Muscle of leg (tissue), 11 donors: Measurements from ENCODE around the gene PAAF1. TPM values are rescaled to one million over a fixed set of nuclear protein-coding genes. Genes with fewer than 3 reads are reported as not detected.

Source experiments
- DNase-seq: peaks from one replicate; pipeline ENCODE4 v3.0.0; 2013
- H3K27ac ChIP-seq: one replicate; pipeline ENCODE4 v1.5.1; 2013; ENCODE audit warnings: mild to moderate bottlenecking, low read length, control low read depth
- H3K27me3 ChIP-seq: one replicate; pipeline ENCODE4 v1.6.1; 2013; ENCODE audit warnings: low read length; ENCODE audit not compliant: control insufficient read depth, insufficient read depth
- H3K36me3 ChIP-seq: one replicate; pipeline ENCODE4 v1.6.1; 2013; ENCODE audit warnings: low read length; ENCODE audit not compliant: control insufficient read depth, insufficient read depth
- H3K4me1 ChIP-seq: one replicate; pipeline ENCODE4 v1.6.1; 2013; ENCODE audit warnings: low read length; ENCODE audit not compliant: control insufficient read depth, insufficient read depth
- H3K4me3 ChIP-seq: one replicate; pipeline ENCODE4 v1.5.1; 2013; ENCODE audit warnings: low read length, control low read depth
- H3K9me3 ChIP-seq: replicated peaks from 2 replicates; pipeline ENCODE4 v1.6.1; 2013; ENCODE audit warnings: low read depth, low read length; ENCODE audit not compliant: control insufficient read depth
- WGBS: methylation state at CpG from one replicate; pipeline ENCODE4 v1.1.5; 2013; ENCODE audit warnings: missing lambda C conversion rate; ENCODE audit not compliant: insufficient coverage; 5-methylcytosine and 5-hydroxymethylcytosine counted together
- polyA plus RNA-seq, 8 donors: library from polyadenylated mRNA; unstranded; fragments of 120-200 nt; gene quantifications; one replicate each; pipeline versions ENCODE4 v1.2.1 to v1.2.3, GENCODE V29; 2013; ENCODE audit warnings: inconsistent platforms in 1 of 8, low replicate concordance in 1 of 8; ENCODE audit not compliant: insufficient read length in 8 of 8, insufficient read depth in 1 of 8
- total RNA-seq: library from RNA; stranded (reverse); fragments of 120-200 nt; gene quantifications from one replicate; pipeline ENCODE4 v1.2.4, GENCODE V29; 2013

Gene PAAF1
- total and polyA plus RNA-seq, 9 donors, result 21.5 to 53.4 (median 32.4) TPM

- H3K36me3 ChIP-seq, result peaks cover 68% of the 10 kb centered on the region
- DNase-seq, result no peak
- H3K27ac ChIP-seq, result no peak overlapping the region
- no peaks in the 10 kb centered on the region for H3K9me3 ChIP-seq
- no peak overlapping the region for H3K4me3 ChIP-seq
- peaks cover 2% of the 10 kb centered on the region for H3K27me3 ChIP-seq
- H3K4me1 ChIP-seq, result peaks cover 55% of the 10 kb centered on the region
- 80% methylated on average over 2 of the region's 3 CpGs for WGBS
These were observed 101.8 kb downstream of the PAAF1 start for GRCh38 chr11:73978576-73979086.

GRCh38 chr11:73980001-73980961, 103.5 kb downstream of the PAAF1 start:
- Histone ChIP-seq H3K27me3 (peaks cover 2% of the 10 kb centered on the region), H3K36me3 (peaks cover 52% of the 10 kb centered on the region), H3K9me3 (no peaks in the 10 kb centered on the region), H3K4me1 (peaks cover 57% of the 10 kb centered on the region), H3K27ac (peak overlapping the region; percentile 83), H3K4me3 (no peak overlapping the region)
- peak; percentile 52 for DNase-seq
- WGBS, result 80% methylated on average over 4 of the region's 6 CpGs

Other genes starting within 250 kb of the PAAF1 start
- 1.0 TPM for gene PLEKHB1, start 230.4 kb upstream of the PAAF1 start, total RNA-seq
- 1 to 10 TPM in 7 of 8 donors, under 1 TPM in 1; 0.95 to 3.6 (median 1.7) TPM for gene PLEKHB1, start 230.4 kb upstream of the PAAF1 start, polyA plus RNA-seq
- gene RAB6A, start 115.9 kb upstream of the PAAF1 start, total RNA-seq, result 75.3 TPM
- gene RAB6A, start 115.9 kb upstream of the PAAF1 start, polyA plus RNA-seq, result 100 to 1,000 TPM in 3 of 8 donors, 10 to 100 TPM in 5; 69.3 to 112 (median 95.0) TPM
- 38.7 TPM for gene MRPL48, start 89.1 kb upstream of the PAAF1 start, total RNA-seq
- gene MRPL48, start 89.1 kb upstream of the PAAF1 start, polyA plus RNA-seq, result 10 to 100 TPM; 31.8 to 48.8 (median 39.6) TPM
- 89.1 TPM for gene COA4, start 153 bp upstream of the PAAF1 start, total RNA-seq
- 10 to 100 TPM; 69.6 to 86.4 (median 78.3) TPM for gene COA4, start 153 bp upstream of the PAAF1 start, polyA plus RNA-seq
- gene DNAJB13, start 74.0 kb downstream of the PAAF1 start, total RNA-seq, result 0.18 TPM
- under 1 TPM; 0.18 to 0.80 (median 0.42) TPM for gene DNAJB13, start 74.0 kb downstream of the PAAF1 start, polyA plus RNA-seq
- gene UCP2, start 105.8 kb downstream of the PAAF1 start, total RNA-seq, result 18.0 TPM
- 100 to 1,000 TPM; 152 to 212 (median 185) TPM for gene UCP2, start 105.8 kb downstream of the PAAF1 start, polyA plus RNA-seq
- gene UCP3, start 132.1 kb downstream of the PAAF1 start, total RNA-seq, result 2.0 TPM
- gene UCP3, start 132.1 kb downstream of the PAAF1 start, polyA plus RNA-seq, result 1 to 10 TPM; 1.2 to 7.7 (median 3.4) TPM